Fibroblast of pulmonary artery (primary cell): ENCODE results near the gene ST3GAL3.

ENCODE experiments used
- DNase-seq: peaks from one replicate; pipeline ENCODE4 v3.0.0-alpha.2; 2010; ENCODE audit warnings: low read depth
- H3K4me3 ChIP-seq: replicated peaks from 2 replicates; pipeline ENCODE4 v1.5.1; 2011; ENCODE audit warnings: low read depth, mild to moderate bottlenecking, control low read depth, low read length, moderate library complexity
- TF ChIP-seq, protein P1 (sequence below): IDR thresholded peaks from 2 replicates; pipeline ENCODE4 v1.5.1; 2011; ENCODE audit warnings: mild to moderate bottlenecking, control low read depth, low read length, inconsistent platforms; ENCODE audit errors: missing control alignments

The ST3GAL3 gene

DNA sequence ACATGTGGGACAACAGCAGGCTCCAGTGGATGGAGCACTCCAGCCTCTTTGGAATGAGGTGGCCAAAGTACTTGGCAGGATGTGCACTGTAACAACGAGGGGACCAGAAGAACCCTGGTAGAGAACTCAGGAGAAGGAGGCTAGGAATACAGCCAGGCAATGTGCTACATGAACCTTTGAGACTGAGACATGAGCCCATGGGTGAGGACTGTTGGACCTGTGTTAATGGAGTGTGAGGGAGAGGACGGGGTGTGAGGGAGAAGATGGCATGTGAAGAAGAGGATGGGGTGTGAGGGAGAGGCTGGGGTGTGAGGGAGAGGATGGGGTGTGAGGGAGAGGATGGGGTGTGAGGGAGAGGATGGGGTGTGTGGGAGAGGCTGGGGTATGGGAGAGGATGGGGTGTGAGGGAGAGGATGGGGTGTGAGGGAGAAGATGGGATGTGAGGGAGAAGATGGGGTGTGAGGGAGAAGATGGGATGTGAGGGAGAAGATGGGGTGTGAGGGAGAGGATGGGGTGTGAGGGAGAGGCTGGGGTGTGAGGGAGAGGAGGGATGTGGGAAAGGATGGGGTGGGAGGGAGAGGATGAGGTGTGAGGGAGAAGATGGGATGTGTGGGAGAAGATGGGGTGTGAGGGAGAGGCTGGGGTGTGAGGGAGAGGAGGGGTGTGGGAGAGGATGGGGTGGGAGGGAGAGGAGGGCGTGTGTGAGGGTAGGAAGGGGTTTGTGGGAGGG, 164.0 kb downstream of the ST3GAL3 start:
- TF ChIP-seq, protein P1, sequence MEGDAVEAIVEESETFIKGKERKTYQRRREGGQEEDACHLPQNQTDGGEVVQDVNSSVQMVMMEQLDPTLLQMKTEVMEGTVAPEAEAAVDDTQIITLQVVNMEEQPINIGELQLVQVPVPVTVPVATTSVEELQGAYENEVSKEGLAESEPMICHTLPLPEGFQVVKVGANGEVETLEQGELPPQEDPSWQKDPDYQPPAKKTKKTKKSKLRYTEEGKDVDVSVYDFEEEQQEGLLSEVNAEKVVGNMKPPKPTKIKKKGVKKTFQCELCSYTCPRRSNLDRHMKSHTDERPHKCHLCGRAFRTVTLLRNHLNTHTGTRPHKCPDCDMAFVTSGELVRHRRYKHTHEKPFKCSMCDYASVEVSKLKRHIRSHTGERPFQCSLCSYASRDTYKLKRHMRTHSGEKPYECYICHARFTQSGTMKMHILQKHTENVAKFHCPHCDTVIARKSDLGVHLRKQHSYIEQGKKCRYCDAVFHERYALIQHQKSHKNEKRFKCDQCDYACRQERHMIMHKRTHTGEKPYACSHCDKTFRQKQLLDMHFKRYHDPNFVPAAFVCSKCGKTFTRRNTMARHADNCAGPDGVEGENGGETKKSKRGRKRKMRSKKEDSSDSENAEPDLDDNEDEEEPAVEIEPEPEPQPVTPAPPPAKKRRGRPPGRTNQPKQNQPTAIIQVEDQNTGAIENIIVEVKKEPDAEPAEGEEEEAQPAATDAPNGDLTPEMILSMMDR = no peak
- H3K4me3 ChIP-seq = no peak overlapping the region
- no peak for DNase-seq

DNA sequence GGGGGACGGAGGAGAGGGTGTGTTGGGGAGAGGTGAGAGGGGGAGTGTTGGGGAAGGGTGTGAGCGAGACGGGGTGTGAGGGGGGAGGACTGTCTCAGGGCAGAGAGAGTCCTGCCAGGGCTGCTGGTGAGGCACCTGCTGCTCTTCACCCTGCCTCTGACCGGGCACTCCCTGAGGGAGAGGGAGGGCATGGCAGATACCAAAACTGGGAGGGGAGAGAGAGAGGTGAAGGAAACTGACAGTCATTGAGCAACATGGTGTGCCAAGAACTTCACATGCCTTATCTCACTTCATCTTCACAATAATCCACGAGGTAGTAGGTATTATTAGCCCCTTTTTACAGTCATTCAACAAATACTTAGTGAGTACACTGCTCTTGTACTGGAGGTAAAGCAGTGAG, 164.9 kb downstream of the ST3GAL3 start:
- DNase-seq = no peak
- TF ChIP-seq, protein P1 = no peak
- no peak overlapping the region for H3K4me3 ChIP-seq

DNA sequence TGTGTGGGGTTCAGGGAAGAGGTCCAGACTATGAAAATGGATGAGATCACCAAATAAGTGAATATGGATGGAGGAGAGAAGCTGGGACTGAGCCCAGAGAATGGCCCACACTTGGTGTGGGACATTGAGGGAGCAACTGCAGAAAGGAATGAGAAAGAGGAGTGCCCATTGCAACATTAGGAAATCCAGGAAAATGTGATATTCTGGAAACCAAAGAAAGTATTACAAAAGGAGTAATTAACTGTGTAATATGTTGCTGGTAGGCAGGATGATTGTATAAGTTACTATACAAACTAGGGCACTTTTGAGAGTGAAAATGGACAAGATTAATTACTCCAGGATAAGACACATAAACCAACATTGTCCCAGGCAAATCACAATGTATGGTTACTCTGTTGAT, 166.5 kb downstream of the ST3GAL3 start:
- DNase-seq = no peak
- no peak overlapping the region for H3K4me3 ChIP-seq
- TF ChIP-seq, protein P1 = no peak

DNA sequence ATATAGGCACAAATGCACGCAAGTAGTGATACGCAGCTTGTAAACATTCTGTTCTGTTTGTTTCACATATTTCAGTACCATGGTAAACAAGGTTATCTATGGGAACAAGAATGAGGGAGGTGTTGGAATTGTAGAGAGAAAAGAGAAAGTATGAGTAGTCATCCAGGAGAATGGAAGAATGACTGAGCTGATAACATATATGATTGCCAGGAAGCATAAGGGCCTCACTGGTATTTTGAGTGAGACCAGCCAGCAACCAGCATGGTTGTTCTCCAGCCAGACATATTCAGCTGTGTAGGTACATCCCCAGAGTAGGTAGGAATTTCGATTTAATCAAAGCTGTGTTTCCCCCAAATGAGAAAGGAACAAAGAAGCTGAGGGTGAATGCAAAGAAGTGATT, 167.4 kb downstream of the ST3GAL3 start:
- H3K4me3 ChIP-seq = no peak overlapping the region
- peak; percentile 11 for DNase-seq
- TF ChIP-seq, protein P1 = no peak

DNA sequence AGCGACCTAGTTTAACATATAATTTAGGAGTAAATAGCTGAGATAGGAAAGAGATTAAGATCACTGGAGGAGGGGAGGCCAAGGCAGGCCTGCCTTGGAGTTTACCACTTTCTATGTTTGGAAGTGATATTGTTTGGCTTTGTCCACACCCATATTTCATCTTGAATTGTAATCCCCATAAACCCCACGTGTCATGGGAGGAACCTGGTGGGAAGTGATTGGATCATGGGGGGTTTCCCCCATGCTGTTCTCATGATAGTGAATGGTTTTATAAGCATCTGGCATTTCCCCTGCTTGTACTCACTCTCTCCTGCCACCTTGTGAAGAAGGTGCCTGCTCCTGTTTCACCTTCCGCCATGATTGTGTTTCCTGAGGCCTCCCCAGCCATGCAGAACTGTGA, 168.0 kb downstream of the ST3GAL3 start:
- H3K4me3 ChIP-seq = no peak overlapping the region
- DNase-seq = no peak
- TF ChIP-seq, protein P1 = no peak

DNA sequence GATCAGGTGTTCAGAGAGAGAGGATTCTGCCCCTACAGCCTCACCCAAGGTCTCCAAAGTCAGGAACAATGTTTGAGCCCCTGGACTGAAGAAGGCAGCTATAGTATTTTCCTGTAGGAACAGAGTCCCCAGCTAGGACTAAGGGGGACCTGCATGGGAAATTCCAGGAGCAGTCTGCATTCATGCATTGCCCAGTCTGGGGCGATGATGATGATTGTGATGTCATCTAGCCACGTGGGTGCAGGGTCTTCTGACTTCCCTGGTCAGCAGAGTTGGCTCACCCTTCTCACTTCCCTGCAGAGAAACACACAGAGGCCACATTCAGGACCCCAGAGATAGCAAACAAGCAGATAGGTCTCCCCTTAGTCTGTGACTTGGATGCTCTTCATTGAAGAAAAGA, 169.8 kb downstream of the ST3GAL3 start:
- H3K4me3 ChIP-seq = no peak overlapping the region
- DNase-seq = no peak
- TF ChIP-seq, protein P1 = no peak

DNA sequence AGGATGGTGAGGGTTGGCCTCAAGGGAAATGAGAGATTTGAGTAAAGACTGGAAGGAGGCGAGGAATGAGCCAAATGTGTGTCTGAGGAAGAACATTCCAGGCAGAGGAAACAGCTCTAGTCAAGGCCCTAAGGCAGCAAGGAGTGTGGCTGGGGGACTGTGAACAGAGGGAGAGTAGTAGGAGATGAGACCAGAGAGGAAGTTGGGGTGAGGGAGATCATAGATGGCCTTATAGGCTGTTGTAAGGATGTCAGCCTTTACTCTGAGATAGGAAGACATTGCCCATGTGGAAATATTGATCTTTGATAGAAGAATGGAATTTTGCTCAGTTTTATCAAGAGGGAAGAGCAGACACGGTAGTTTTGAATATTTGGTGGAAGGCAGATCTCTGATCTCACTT, 171.1 kb downstream of the ST3GAL3 start:
- no peak overlapping the region for H3K4me3 ChIP-seq
- no peak for DNase-seq
- TF ChIP-seq, protein P1 = no peak
